Gastroesophageal sphincter (tissue), 4 donors: Measurements from ENCODE around the gene KLHL22. TPM values are rescaled to one million over a fixed set of nuclear protein-coding genes. Genes with fewer than 3 reads are reported as not detected.

Source experiments
- ATAC-seq: fragments of 150-250 bp; one replicate; pipeline ENCODE4 v1.9.1; 2016; ENCODE audit warnings: mild to moderate bottlenecking, moderate library complexity
- H3K27ac ChIP-seq, 4 donors: fragments of 200-600 bp; sonication (generic) in 3 of 4; 1 replicate in 3 of 4; 2 replicates in 1 of 4; pipeline ENCODE4 v1.5.1; 2016 to 2019
- H3K27me3 ChIP-seq: fragments of 200-600 bp; sonication (generic); one replicate; pipeline ENCODE4 v1.5.1; 2019
- H3K36me3 ChIP-seq, 2 donors: fragments of 200-600 bp; sonication (generic); one replicate each; pipeline ENCODE4 v1.5.1; 2019; ENCODE audit warnings: control low read depth in 1 of 2
- H3K4me1 ChIP-seq, 3 donors: fragments of 200-600 bp; sonication (generic); 1 replicate in 2 of 3; 2 replicates in 1 of 3; pipeline ENCODE4 v1.5.1; 2016 to 2019; ENCODE audit warnings: control low read depth in 2 of 3
- H3K4me3 ChIP-seq, 2 donors: fragments of 200-600 bp; sonication (generic); one replicate each; pipeline ENCODE4 v1.5.1; 2019; ENCODE audit warnings: mild to moderate bottlenecking in 1 of 2, moderate library complexity in 1 of 2
- H3K9me3 ChIP-seq, 3 donors: fragments of 200-600 bp; sonication (generic); one replicate each; pipeline ENCODE4 v1.5.1; 2017 to 2019; ENCODE audit warnings: control low read depth in 2 of 3
- EP300 ChIP-seq: sonication (generic); formaldehyde crosslinking; IDR thresholded peaks from one replicate; pipeline ENCODE4 v1.6.1; 2017; ENCODE audit warnings: antibody characterized with exemption, mild to moderate bottlenecking
- POLR2A ChIP-seq, 2 donors: fragments of 450-650 bp; IDR thresholded peaks; one replicate each; pipeline ENCODE4 v1.6.1; 2017; ENCODE audit warnings: antibody characterized with exemption in 2 of 2, mild to moderate bottlenecking in 2 of 2, moderate library complexity in 1 of 2
- POLR2AphosphoS5 ChIP-seq: sonication (generic); formaldehyde crosslinking; IDR thresholded peaks from one replicate; pipeline ENCODE4 v1.6.1; 2017; ENCODE audit warnings: antibody characterized with exemption
- WGBS, 2 donors: methylation state at CpG; one replicate each; pipeline ENCODE4 v1.1.5; 2018; ENCODE audit warnings: low coverage in 1 of 2; 5-methylcytosine and 5-hydroxymethylcytosine counted together
- total RNA-seq, 4 donors: library from RNA; depleted of rRNA; stranded (reverse); fragments of >200 nt; gene quantifications; one replicate each; pipeline ENCODE4 v1.1.0, GENCODE V29; 2016
- TF ChIP-seq, protein P1 (sequence below), 4 experiments: fragments of 200-600 bp in 2 of 4; fragments of 450-650 bp in 2 of 4; sonication (generic) in 1 of 4; IDR thresholded peaks; one replicate each; pipeline ENCODE4 v1.5.1; 2017 to 2019; ENCODE audit warnings: antibody characterized with exemption in 4 of 4, mild to moderate bottlenecking in 2 of 4, moderate library complexity in 2 of 4

KLHL22 gene
- total RNA-seq, 4 donors from 2014 or later, result 25.0 to 44.5 (median 33.9) TPM

DNA sequence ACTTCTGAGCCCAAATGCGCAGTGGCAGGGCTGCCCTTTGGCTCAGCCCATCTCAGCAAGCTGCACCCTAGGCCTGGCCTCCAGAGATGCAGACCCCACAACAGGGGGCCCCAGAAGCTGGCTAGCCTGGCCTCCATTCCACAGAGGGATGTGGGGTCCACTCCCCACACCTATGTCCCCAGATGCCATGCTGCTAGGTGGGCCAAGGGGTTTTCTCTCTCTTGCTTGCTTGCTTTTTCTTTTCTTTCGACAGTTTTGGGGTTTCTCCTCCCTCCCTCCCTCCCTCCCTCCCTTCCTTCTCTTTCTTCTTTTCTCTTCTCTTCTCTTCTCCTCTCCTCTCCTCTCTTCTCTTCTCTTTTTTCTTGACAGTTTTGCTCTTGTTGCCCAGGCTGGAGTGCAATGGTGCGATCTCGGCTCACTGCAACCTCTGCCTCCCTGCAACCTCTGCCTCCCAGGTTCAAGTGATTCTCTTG, 67.6 kb downstream of the KLHL22 start:
- Histone ChIP-seq H3K4me3 (no peak overlapping the region), H3K36me3 (peaks cover 0 to 61% of the 10 kb centered on the region in 2 donors), H3K9me3 (no peaks in the 10 kb centered on the region), H3K4me1 (peaks cover 0 to 65% (median 20%) of the 10 kb centered on the region in 3 donors), H3K27me3 (peaks cover 7% of the 10 kb centered on the region), H3K27ac (no peak overlapping the region)
- no peak for TF ChIP-seq EP300
- no peak for ATAC-seq
- WGBS, 2 donors, result 91% methylated on average over 3 of the region's 4 CpGs; no CpG with 5 or more reads in 1 of the 2 donors

DNA sequence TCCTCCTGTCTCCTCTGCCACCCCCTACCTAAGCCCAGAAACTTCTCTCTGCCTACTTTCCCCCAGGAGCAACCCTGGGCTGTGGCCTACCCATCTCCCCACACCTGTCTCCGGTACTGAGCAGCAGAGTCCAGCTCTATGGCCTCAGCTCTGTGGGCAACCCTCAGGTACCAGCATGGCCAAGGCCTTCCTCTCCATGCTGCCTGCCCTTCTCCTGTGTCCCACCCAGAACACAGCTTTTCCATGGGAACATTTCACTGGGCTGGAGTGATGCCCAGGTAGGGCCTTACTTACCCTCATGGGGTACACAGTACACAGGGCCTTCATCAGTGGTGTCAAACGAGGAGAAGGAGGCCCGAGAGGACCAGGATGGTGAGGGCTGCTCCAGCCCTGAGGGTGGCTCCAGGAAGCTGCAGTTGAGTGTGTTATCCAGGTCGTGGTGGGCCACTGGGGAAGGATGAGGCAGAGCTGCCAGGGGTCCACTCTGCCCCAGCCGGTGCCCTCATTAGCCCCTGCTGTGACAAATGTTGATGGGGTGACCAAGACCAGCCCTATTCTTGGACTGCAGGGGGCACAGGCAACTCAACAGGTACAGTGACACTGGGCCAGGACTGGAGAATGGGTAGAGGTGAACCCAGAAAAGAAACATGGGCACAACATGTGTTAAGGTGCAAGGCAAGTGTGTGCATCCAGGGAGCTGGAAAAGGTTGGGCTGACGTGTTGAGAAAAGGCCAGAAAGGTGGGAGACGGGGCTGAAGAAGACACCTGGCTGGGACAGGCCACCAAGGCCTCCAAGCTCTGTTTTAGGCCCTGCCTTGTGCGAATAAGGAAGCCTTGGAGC, 68.3 kb downstream of the KLHL22 start:
- Histone ChIP-seq H3K27me3 (peaks cover 7% of the 10 kb centered on the region), H3K4me3 (no peak overlapping the region), H3K9me3 (no peaks in the 10 kb centered on the region), H3K4me1 (peaks cover 0 to 71% (median 23%) of the 10 kb centered on the region in 3 donors), H3K36me3 (peaks cover 0 to 61% of the 10 kb centered on the region in 2 donors), H3K27ac (no peak overlapping the region)
- no peak for ATAC-seq
- no peak for TF ChIP-seq POLR2AphosphoS5
- no peak for TF ChIP-seq EP300
- no peak for TF ChIP-seq POLR2A (IDR thresholded peaks at IDR 0.05)
- TF ChIP-seq, protein P1, sequence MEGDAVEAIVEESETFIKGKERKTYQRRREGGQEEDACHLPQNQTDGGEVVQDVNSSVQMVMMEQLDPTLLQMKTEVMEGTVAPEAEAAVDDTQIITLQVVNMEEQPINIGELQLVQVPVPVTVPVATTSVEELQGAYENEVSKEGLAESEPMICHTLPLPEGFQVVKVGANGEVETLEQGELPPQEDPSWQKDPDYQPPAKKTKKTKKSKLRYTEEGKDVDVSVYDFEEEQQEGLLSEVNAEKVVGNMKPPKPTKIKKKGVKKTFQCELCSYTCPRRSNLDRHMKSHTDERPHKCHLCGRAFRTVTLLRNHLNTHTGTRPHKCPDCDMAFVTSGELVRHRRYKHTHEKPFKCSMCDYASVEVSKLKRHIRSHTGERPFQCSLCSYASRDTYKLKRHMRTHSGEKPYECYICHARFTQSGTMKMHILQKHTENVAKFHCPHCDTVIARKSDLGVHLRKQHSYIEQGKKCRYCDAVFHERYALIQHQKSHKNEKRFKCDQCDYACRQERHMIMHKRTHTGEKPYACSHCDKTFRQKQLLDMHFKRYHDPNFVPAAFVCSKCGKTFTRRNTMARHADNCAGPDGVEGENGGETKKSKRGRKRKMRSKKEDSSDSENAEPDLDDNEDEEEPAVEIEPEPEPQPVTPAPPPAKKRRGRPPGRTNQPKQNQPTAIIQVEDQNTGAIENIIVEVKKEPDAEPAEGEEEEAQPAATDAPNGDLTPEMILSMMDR (IDR thresholded peaks at IDR 0.05), result no peak
- 79% methylated on average over 3 of the region's 8 CpGs; no CpG with 5 or more reads in 1 of the 2 donors for WGBS, 2 donors

DNA sequence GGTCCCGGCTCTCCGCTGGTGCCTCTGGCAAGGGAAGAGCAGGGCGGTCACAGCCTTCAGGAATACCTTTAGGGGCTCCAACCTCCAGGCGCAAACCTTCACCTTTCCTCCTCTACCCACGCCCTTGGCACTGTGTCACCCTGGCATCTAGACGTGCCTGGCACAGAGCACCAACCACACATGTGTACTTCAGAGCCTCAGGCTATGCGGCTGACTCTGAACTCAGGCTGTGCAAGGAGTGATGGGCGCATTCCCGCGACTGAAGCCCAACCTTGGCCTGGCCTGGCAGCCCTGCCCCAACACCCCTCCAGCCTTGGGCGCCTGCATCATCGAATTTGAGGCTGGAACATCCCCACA, 69.4 kb downstream of the KLHL22 start:
- peaks cover 0 to 63% (median 17%) of the 10 kb centered on the region in 3 donors for H3K4me1 ChIP-seq
- no peaks in the 10 kb centered on the region for H3K9me3 ChIP-seq
- H3K27ac ChIP-seq, result no peak overlapping the region
- TF ChIP-seq, protein P1 (IDR thresholded peaks at IDR 0.05), result no peak
- no peak for TF ChIP-seq EP300
- no peak for TF ChIP-seq POLR2A (IDR thresholded peaks at IDR 0.05)
- TF ChIP-seq POLR2AphosphoS5, result no peak
- H3K4me3 ChIP-seq, result peak overlapping the region in 1 of 2 donors; percentile 31
- WGBS, 2 donors, result 90% methylated on average over 2 of the region's 12 CpGs; no CpG with 5 or more reads in 1 of the 2 donors
- H3K36me3 ChIP-seq, result peaks cover 0 to 61% of the 10 kb centered on the region in 2 donors
- no peaks in the 10 kb centered on the region for H3K27me3 ChIP-seq
- ATAC-seq, result no peak

DNA sequence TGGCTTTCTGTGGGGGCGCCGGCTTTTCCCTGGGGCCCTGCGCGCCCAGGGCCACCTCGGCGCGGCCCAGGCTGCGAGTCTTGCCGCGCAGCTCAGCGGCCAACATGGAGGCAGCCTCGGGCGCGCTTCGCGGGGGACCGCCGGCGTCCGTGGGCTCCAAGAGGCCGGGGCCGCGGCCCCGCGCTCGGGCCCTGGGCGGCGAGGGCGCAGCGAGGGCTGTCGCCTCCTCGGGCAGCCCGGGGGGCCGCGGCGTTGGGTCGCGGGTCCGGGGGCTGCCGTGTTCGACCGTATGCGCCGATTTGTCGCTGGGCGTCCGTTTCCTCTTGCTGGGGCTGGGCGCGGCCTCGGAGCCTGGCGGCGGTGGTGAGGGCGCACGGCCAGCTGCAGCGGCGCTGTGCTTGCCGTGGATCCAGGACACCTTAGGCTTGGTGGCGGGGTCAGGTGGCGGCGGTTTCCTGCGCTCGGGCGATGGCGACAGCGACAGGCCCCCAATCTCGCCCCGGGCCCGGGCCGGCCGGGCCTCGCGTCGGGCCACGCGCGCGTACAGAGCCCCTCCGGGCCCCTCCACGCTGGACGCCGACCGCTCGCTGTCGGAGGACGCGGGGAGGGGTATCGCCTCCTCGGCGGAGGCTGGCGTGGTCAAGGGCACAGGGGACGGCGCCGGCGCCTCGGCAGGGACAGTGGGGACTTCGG, 69.9 kb downstream of the KLHL22 start:
- no peak overlapping the region for H3K27ac ChIP-seq
- H3K4me1 ChIP-seq, result peaks cover 0 to 58% (median 16%) of the 10 kb centered on the region in 3 donors
- peaks cover 0 to 60% of the 10 kb centered on the region in 2 donors for H3K36me3 ChIP-seq
- peak overlapping the region in 1 of 2 donors; percentile 31 for H3K4me3 ChIP-seq
- no CpG with 5 or more reads among the region's 96 CpGs for WGBS, 2 donors
- ATAC-seq, result no peak
- no peaks in the 10 kb centered on the region for H3K9me3 ChIP-seq
- no peaks in the 10 kb centered on the region for H3K27me3 ChIP-seq
- TF ChIP-seq POLR2AphosphoS5, result no peak
- no peak for TF ChIP-seq EP300
- TF ChIP-seq, protein P1 (IDR thresholded peaks at IDR 0.05), result no peak
- TF ChIP-seq POLR2A (IDR thresholded peaks at IDR 0.05), result no peak

DNA sequence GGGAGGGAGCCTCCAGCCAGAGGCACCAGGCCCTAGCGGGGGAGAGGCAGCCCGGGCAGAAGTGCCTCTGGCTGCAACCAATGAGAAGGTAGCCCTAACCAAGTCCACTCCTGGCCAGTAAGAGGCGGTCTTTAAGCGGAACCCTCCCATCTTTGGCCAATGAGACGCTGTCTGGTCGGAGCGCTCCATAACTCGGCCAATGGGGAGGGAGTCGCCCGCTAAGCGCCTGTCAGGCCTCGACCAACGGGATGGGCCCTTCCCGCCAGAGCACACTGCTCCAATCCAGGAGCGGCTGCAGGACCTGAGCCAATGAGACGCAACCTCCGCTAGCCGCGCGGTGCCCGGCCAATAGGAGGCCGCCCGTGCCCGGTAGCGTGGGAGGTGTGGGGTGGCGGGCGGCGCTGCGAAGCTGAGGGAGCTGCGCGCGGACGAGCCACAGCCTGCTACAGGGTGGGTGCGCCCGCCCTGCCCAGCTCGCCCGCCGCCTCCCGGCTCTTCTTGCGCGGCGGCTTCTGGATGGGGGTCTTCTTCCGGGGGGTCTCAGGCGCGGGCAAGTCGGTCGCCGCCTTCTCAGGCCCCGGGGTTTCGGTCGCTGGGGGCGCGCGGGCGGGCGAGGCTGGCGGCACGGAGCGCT, 70.5 kb downstream of the KLHL22 start:
- peak overlapping the region in 1 of 2 donors; percentile 31 for H3K4me3 ChIP-seq
- H3K9me3 ChIP-seq, result no peaks in the 10 kb centered on the region
- H3K36me3 ChIP-seq, result peaks cover 0 to 53% of the 10 kb centered on the region in 2 donors
- no peaks in the 10 kb centered on the region for H3K27me3 ChIP-seq
- TF ChIP-seq EP300 (no peak), POLR2A (IDR thresholded peaks at IDR 0.05) (no peak), POLR2AphosphoS5 (no peak)
- TF ChIP-seq, protein P1 (IDR thresholded peaks at IDR 0.05), result no peak
- peak overlapping the region in 2 of 4 donors; percentile 37 to 57 for H3K27ac ChIP-seq
- peak; percentile 20 for ATAC-seq
- no CpG with 5 or more reads among the region's 59 CpGs for WGBS, 2 donors
- peaks cover 0 to 51% (median 16%) of the 10 kb centered on the region in 3 donors for H3K4me1 ChIP-seq
